Panc1 (cell line): Measurements from ENCODE around the gene TRPV5.

Experiments used
- CTCF ChIP-seq: fragments of 450-650 bp; IDR thresholded peaks from 2 replicates; pipeline ENCODE4 v1.5.1; 2017; ENCODE audit warnings: mild to moderate bottlenecking
- POLR2AphosphoS5 ChIP-seq: IDR thresholded peaks from 2 replicates; pipeline ENCODE4 v1.6.1; 2012; ENCODE audit warnings: mild to moderate bottlenecking, low read depth, low read length, moderate library complexity
- SIN3A ChIP-seq: IDR thresholded peaks from 2 replicates; pipeline ENCODE4 v1.6.1; 2012; ENCODE audit warnings: low read depth, mild to moderate bottlenecking, low read length, moderate library complexity, borderline replicate concordance; ENCODE audit not compliant: insufficient read depth

GRCh38 chr7:142913566-142913965, 20.0 kb downstream of the TRPV5 start:
- TF ChIP-seq CTCF (no peak), POLR2AphosphoS5 (no peak), SIN3A (no peak)
